Tibial nerve (tissue), 3 donors: ENCODE measurements around the gene VDR.

Source experiments
- POLR2A ChIP-seq, 2 donors: fragments of 450-650 bp; IDR thresholded peaks; one replicate each; pipeline ENCODE4 v1.6.1; 2017; ENCODE audit warnings: antibody characterized with exemption in 2 of 2, mild to moderate bottlenecking in 2 of 2, moderate library complexity in 2 of 2
- TF ChIP-seq, protein P1 (sequence below), 5 experiments: fragments of 200-600 bp in 3 of 5; fragments of 450-650 bp in 2 of 5; sonication (generic) in 3 of 5; IDR thresholded peaks; one replicate each; pipeline ENCODE4 v1.5.1; 2016 to 2019; ENCODE audit warnings: antibody characterized with exemption in 5 of 5, mild to moderate bottlenecking in 3 of 5, moderate library complexity in 2 of 5

DNA sequence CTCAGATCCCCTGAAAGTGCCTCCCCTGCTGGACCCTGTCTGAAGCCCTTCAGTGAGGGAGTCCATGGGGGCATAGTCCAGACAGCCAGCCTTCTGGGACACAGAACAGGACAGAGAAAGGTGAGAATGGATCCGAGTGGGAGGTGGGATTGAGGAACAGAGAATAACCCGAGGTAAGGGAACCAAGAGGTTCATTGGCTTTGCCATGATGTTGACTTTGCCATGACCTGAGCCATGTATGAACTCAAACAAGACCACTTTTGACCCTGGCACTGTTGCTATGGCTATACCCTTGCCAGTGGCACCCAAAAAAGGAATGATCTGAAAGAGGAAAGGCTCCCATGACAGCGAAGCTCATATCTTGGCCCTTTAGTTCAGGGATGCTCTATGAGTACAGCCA is 22.6 kb upstream of the VDR start:
- TF ChIP-seq, protein P1, sequence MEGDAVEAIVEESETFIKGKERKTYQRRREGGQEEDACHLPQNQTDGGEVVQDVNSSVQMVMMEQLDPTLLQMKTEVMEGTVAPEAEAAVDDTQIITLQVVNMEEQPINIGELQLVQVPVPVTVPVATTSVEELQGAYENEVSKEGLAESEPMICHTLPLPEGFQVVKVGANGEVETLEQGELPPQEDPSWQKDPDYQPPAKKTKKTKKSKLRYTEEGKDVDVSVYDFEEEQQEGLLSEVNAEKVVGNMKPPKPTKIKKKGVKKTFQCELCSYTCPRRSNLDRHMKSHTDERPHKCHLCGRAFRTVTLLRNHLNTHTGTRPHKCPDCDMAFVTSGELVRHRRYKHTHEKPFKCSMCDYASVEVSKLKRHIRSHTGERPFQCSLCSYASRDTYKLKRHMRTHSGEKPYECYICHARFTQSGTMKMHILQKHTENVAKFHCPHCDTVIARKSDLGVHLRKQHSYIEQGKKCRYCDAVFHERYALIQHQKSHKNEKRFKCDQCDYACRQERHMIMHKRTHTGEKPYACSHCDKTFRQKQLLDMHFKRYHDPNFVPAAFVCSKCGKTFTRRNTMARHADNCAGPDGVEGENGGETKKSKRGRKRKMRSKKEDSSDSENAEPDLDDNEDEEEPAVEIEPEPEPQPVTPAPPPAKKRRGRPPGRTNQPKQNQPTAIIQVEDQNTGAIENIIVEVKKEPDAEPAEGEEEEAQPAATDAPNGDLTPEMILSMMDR (IDR thresholded peaks at IDR 0.05) = no peak
- no peak for TF ChIP-seq POLR2A (IDR thresholded peaks at IDR 0.05)
